CD14-positive monocyte (primary cell): ENCODE data around the gene THSD7A. TPM values are rescaled to one million over a fixed set of nuclear protein-coding genes. Genes with fewer than 3 reads are reported as not detected.
A peak's percentile ranks its signal among the peaks of the same experiment; 100 is the strongest.

ENCODE experiments used
- DNase-seq, 3 donors: peaks; one replicate each; pipeline ENCODE4 v3.0.0-alpha.2; 2011 to 2022
- H2AFZ ChIP-seq: 2 replicates; pipeline ENCODE4 v1.6.0; 2012; ENCODE audit warnings: mild to moderate bottlenecking, low read depth, low read length, inconsistent platforms; ENCODE audit not compliant: insufficient read depth, poor library complexity, severe bottlenecking
- H3K27ac ChIP-seq, 2 donors: 1 replicate in 1 of 2; 2 replicates in 1 of 2; pipeline ENCODE4 v1.5.1; 2012 to 2013; ENCODE audit warnings: low read length in 2 of 2, control low read depth in 1 of 2, inconsistent platforms in 1 of 2, low read depth in 1 of 2, mild to moderate bottlenecking in 1 of 2
- H3K27me3 ChIP-seq, 2 donors: one replicate each; pipeline versions ENCODE4 v1.6.0 to v1.6.1; 2011 to 2013; ENCODE audit warnings: low read length in 2 of 2; ENCODE audit not compliant: control insufficient read depth in 2 of 2, insufficient read depth in 2 of 2
- H3K36me3 ChIP-seq, 2 donors: replicated peaks in 1 of 2; 1 replicate in 1 of 2; 2 replicates in 1 of 2; pipeline versions ENCODE4 v1.5.1 to v1.6.1; 2012 to 2013; ENCODE audit warnings: low read length in 2 of 2, control low read depth in 1 of 2, inconsistent platforms in 1 of 2, mild to moderate bottlenecking in 1 of 2; ENCODE audit not compliant: insufficient read depth in 2 of 2, control insufficient read depth in 1 of 2
- H3K4me1 ChIP-seq, 2 donors: 1 replicate in 1 of 2; 2 replicates in 1 of 2; pipeline versions ENCODE4 v1.5.1 to v1.6.1; 2012 to 2013; ENCODE audit warnings: low read length in 2 of 2, control low read depth in 1 of 2, inconsistent platforms in 1 of 2, mild to moderate bottlenecking in 1 of 2, moderate library complexity in 1 of 2; ENCODE audit not compliant: insufficient read depth in 2 of 2, control insufficient read depth in 1 of 2
- H3K4me2 ChIP-seq: replicated peaks from 2 replicates; pipeline ENCODE3; 2012; ENCODE audit warnings: low read length, moderate library complexity, mild to moderate bottlenecking; ENCODE audit not compliant: poor library complexity, severe bottlenecking; ENCODE audit errors: extremely low read depth
- H3K4me3 ChIP-seq, 3 experiments: fragments of 200-600 bp in 1 of 3; sonication (generic) in 1 of 3; replicated peaks in 1 of 3; 1 replicate in 2 of 3; 2 replicates in 1 of 3; pipeline ENCODE4 v1.5.1; 2011 to 2013; ENCODE audit warnings: low read length in 3 of 3, mild to moderate bottlenecking in 3 of 3, control low read depth in 2 of 3, low read depth in 2 of 3, inconsistent platforms in 1 of 3, moderate library complexity in 1 of 3
- H3K79me2 ChIP-seq: 2 replicates; pipeline ENCODE4 v1.6.0; 2012; ENCODE audit warnings: mild to moderate bottlenecking, control low read depth, inconsistent platforms, low read length, moderate library complexity; ENCODE audit not compliant: insufficient read depth
- H3K9ac ChIP-seq: 2 replicates; pipeline ENCODE4 v1.6.0; 2017; ENCODE audit warnings: low read length, mild to moderate bottlenecking; ENCODE audit not compliant: insufficient read depth, poor library complexity, severe bottlenecking
- H3K9me3 ChIP-seq, 2 donors: replicated peaks in 1 of 2; 1 replicate in 1 of 2; 2 replicates in 1 of 2; pipeline versions ENCODE4 v1.5.1 to v1.6.1; 2012 to 2013; ENCODE audit warnings: low read length in 2 of 2, control low read depth in 1 of 2; ENCODE audit not compliant: control insufficient read depth in 1 of 2, insufficient read depth in 1 of 2
- H4K20me1 ChIP-seq: 2 replicates; pipeline ENCODE4 v1.6.0; 2012; ENCODE audit warnings: mild to moderate bottlenecking, low read length, control low read depth, moderate library complexity; ENCODE audit not compliant: insufficient read depth
- H3K27ac Mint-ChIP-seq, 7 donors: one replicate each; pipeline ENCODE4 v1.8.0; 2020; ENCODE audit warnings: mild to moderate bottlenecking in 7 of 7, mixed read lengths in 7 of 7, moderate library complexity in 6 of 7, inconsistent platforms in 2 of 7
- H3K27me3 Mint-ChIP-seq, 3 donors: one replicate each; pipeline ENCODE4 v1.8.0; 2021 to 2022; ENCODE audit warnings: low read depth in 3 of 3, mild to moderate bottlenecking in 3 of 3, mixed read lengths in 3 of 3, moderate library complexity in 3 of 3, inconsistent platforms in 1 of 3
- H3K36me3 Mint-ChIP-seq, 2 donors: one replicate each; pipeline ENCODE4 v1.8.0; 2020; ENCODE audit warnings: mixed read lengths in 2 of 2, inconsistent platforms in 1 of 2, mild to moderate bottlenecking in 1 of 2
- H3K4me1 Mint-ChIP-seq: one replicate; pipeline ENCODE4 v1.8.0; 2020; ENCODE audit warnings: mild to moderate bottlenecking, mixed read lengths
- H3K4me3 Mint-ChIP-seq, 2 donors: one replicate each; pipeline ENCODE4 v1.8.0; 2020; ENCODE audit warnings: mild to moderate bottlenecking in 2 of 2, mixed read lengths in 2 of 2, moderate library complexity in 1 of 2
- H3K9me3 Mint-ChIP-seq, 7 donors: one replicate each; pipeline ENCODE4 v1.8.0; 2020 to 2022; ENCODE audit warnings: mixed read lengths in 7 of 7, mild to moderate bottlenecking in 6 of 7, moderate library complexity in 6 of 7, inconsistent platforms in 2 of 7
- WGBS: methylation state at CpG from one replicate; pipeline ENCODE4 v1.1.5; 2013; ENCODE audit warnings: missing lambda C conversion rate; ENCODE audit not compliant: insufficient coverage; 5-methylcytosine and 5-hydroxymethylcytosine counted together
- intact Hi-C, 2 donors: fragments of 100-400 bp; cut with micrococcal nuclease; formaldehyde crosslinking; loops; one replicate each; pipeline versions ENCODE4 v1.15.0 to v1.15.1; 2023
- polyA plus RNA-seq, 3 donors: library from polyadenylated mRNA; depleted of rRNA in 1 of 3; unstranded in 2 of 3; stranded (reverse) in 1 of 3; fragments of 300-500 nt in 2 of 3; fragments of >200 nt in 1 of 3; fragmentation: Illumina TruSeq in 2 of 3; gene quantifications; 1 replicate in 2 of 3; 2 replicates in 1 of 3; pipeline ENCODE4 v1.2.3, GENCODE V29; 2012 to 2021
- TF ChIP-seq, protein P1 (sequence below): fragments of 200-600 bp; IDR thresholded peaks from one replicate; pipeline ENCODE4 v1.8.0; 2022; ENCODE audit warnings: antibody characterized with exemption, mild to moderate bottlenecking

The THSD7A gene
- polyA plus RNA-seq, 3 donors, result under 0.01 TPM; not detected in 2

DNA sequence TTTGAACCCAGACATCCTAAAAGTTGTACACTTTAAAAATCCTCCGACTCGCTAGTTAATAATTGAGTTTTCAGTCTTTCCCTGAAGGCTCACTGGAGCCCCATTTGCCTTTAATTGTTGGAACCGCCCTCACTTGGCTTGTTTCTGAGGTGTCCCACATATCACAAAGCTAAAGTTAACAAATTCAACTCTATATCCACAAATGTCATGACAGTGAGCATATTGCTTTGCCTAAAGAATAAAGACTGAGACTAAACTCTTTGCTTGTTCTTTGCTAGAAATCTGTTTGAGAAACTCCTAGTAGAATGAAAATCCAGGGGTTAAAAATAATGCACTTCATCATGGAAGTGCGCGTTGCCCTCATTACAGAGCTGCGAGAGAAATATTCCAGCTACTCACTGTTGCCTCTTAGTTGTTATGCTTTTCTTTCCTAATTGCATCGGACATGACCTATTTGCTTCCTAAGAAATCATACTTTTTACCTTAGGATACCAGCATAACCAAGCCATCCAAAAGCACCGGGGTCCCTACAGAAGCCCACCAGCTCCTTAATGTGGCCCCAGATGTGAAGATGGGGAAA lies 752 bp downstream of the THSD7A start:
- Histone ChIP-seq H3K4me3 (peak overlapping the region in 2 of 3 experiments; percentile 34 to 56), H3K36me3 (no peaks in the 10 kb centered on the region), H2AFZ (peak overlapping the region; percentile 41), H3K27ac (no peak overlapping the region), H4K20me1 (no peaks in the 10 kb centered on the region), H3K4me2 (peak overlapping the region; percentile 71), H3K79me2 (no peaks in the 10 kb centered on the region), H3K27me3 (peaks cover 27 to 30% of the 10 kb centered on the region in 2 donors), H3K9me3 (no peaks in the 10 kb centered on the region), H3K9ac (peak overlapping the region; percentile 6), H3K4me1 (peaks cover 6% of the 10 kb centered on the region in 2 donors)
- no peak for DNase-seq
- intact Hi-C loops, result no loop called here
- 4% methylated on average over 4 of the region's 8 CpGs for WGBS
- Mint-ChIP-seq H3K4me3 (peak overlapping the region; percentile 49 to 59), H3K27me3 (peaks cover 16 to 33% (median 31%) of the 10 kb centered on the region in 3 donors), H3K4me1 (peaks cover 19% of the 10 kb centered on the region), H3K36me3 (no peaks in the 10 kb centered on the region), H3K27ac (no peak overlapping the region), H3K9me3 (peaks cover 0 to 3% (median 0%) of the 10 kb centered on the region in 7 donors)
- TF ChIP-seq, protein P1, sequence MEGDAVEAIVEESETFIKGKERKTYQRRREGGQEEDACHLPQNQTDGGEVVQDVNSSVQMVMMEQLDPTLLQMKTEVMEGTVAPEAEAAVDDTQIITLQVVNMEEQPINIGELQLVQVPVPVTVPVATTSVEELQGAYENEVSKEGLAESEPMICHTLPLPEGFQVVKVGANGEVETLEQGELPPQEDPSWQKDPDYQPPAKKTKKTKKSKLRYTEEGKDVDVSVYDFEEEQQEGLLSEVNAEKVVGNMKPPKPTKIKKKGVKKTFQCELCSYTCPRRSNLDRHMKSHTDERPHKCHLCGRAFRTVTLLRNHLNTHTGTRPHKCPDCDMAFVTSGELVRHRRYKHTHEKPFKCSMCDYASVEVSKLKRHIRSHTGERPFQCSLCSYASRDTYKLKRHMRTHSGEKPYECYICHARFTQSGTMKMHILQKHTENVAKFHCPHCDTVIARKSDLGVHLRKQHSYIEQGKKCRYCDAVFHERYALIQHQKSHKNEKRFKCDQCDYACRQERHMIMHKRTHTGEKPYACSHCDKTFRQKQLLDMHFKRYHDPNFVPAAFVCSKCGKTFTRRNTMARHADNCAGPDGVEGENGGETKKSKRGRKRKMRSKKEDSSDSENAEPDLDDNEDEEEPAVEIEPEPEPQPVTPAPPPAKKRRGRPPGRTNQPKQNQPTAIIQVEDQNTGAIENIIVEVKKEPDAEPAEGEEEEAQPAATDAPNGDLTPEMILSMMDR, result no peak

DNA sequence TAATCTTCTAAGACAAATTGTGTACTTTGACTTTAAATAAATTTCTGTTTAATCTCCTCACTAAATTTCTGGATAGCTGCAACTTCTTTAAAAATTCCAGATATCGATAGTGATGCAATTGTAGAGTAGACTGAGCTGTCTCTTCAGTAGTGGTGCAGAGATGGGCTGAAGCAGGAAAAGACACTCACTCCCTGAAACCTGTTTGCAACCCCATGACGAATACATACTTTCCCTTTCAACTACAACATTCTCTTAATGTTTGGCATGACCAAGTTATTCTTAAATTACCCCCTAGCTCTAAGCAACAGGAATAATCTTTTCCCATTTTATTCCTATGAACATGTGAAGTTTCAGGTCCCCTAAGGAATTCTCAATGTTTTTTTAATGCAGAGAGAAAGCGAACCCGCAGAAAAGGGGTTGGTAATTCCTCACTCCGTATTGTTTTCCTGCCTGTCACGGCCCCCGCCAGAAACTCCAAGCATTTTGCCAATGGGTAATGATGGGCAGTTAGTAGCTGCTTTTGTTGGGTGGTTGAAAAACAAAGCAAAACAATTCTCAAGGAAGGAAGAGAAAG lies 1.3 kb downstream of the THSD7A start:
- peaks cover 0 to 3% (median 0%) of the 10 kb centered on the region in 7 donors for H3K9me3 Mint-ChIP-seq
- Histone ChIP-seq H3K79me2 (no peaks in the 10 kb centered on the region), H3K9ac (no peak overlapping the region), H3K4me1 (peaks cover 6% of the 10 kb centered on the region in 2 donors), H3K27me3 (peaks cover 27 to 30% of the 10 kb centered on the region in 2 donors), H3K36me3 (no peaks in the 10 kb centered on the region), H3K4me2 (peak overlapping the region; percentile 71), H3K27ac (no peak overlapping the region), H3K9me3 (no peaks in the 10 kb centered on the region), H3K4me3 (peak overlapping the region in 1 of 3 experiments; percentile 56), H4K20me1 (no peaks in the 10 kb centered on the region), H2AFZ (peak overlapping the region; percentile 41)
- H3K27me3 Mint-ChIP-seq, result peaks cover 17 to 33% (median 31%) of the 10 kb centered on the region in 3 donors
- H3K36me3 Mint-ChIP-seq, result no peaks in the 10 kb centered on the region
- H3K27ac Mint-ChIP-seq, result peak overlapping the region in 1 of 7 donors; percentile 35
- peaks cover 19% of the 10 kb centered on the region for H3K4me1 Mint-ChIP-seq
- no peak for DNase-seq
- TF ChIP-seq, protein P1, result no peak
- intact Hi-C loops, result no loop called here
- peak overlapping the region; percentile 49 to 59 for H3K4me3 Mint-ChIP-seq
- WGBS, result 0% methylated on average over 1 of the region's 7 CpGs
